Glutamatergic neuron (in vitro differentiated cells): Measurements from ENCODE around the gene ZNRF3. TPM values are rescaled to one million over a fixed set of nuclear protein-coding genes. Genes with fewer than 3 reads are reported as not detected.

Source experiments
- DNase-seq: peaks from one replicate; pipeline ENCODE4 v3.0.0; 2022
- H3K27ac Mint-ChIP-seq: one replicate; pipeline ENCODE4 v1.8.0; 2020; ENCODE audit warnings: mild to moderate bottlenecking, mixed read lengths, inconsistent platforms; ENCODE audit not compliant: unreplicated experiment
- H3K27me3 Mint-ChIP-seq: one replicate; pipeline ENCODE4 v1.8.0; 2020; ENCODE audit warnings: mild to moderate bottlenecking, moderate library complexity, mixed read lengths, inconsistent platforms; ENCODE audit not compliant: unreplicated experiment
- H3K36me3 Mint-ChIP-seq: one replicate; pipeline ENCODE4 v1.8.0; 2020; ENCODE audit warnings: mild to moderate bottlenecking, mixed read lengths, inconsistent platforms; ENCODE audit not compliant: unreplicated experiment
- H3K4me1 Mint-ChIP-seq: one replicate; pipeline ENCODE4 v1.8.0; 2020; ENCODE audit warnings: mild to moderate bottlenecking, low read depth, mixed read lengths, inconsistent platforms; ENCODE audit not compliant: unreplicated experiment
- H3K4me3 Mint-ChIP-seq: one replicate; pipeline ENCODE4 v1.8.0; 2020; ENCODE audit warnings: mild to moderate bottlenecking, mixed read lengths, inconsistent platforms; ENCODE audit not compliant: unreplicated experiment
- H3K9me3 Mint-ChIP-seq: one replicate; pipeline ENCODE4 v1.8.0; 2020; ENCODE audit warnings: mild to moderate bottlenecking, moderate library complexity, mixed read lengths, inconsistent platforms; ENCODE audit not compliant: unreplicated experiment
- CTCF ChIP-seq: fragments of 200-600 bp; sonication (generic); IDR thresholded peaks from one replicate; pipeline ENCODE4 v1.5.0; 2021; ENCODE audit not compliant: partially characterized antibody, unreplicated experiment
- total RNA-seq: library from RNA; stranded (reverse); fragmentation: NEBNext Ultra II Directional; extraction: Animal tissue kit (Norgen Biotek cat#: 25700); gene quantifications from one replicate; pipeline ENCODE4 v1.2.1, GENCODE V29; 2021; ENCODE audit not compliant: unreplicated experiment

Gene ZNRF3
- total RNA-seq, 1 donor from 2014 or later = 8.3 TPM

GRCh38 chr22:29089507-29089906 lies 206.1 kb downstream of the ZNRF3 start:
- Mint-ChIP-seq H3K27me3 (no peaks in the 10 kb centered on the region), H3K36me3 (no peaks in the 10 kb centered on the region), H3K4me1 (peaks cover 19% of the 10 kb centered on the region), H3K9me3 (peaks cover 1% of the 10 kb centered on the region), H3K27ac (no peak overlapping the region), H3K4me3 (no peak overlapping the region)
- no peak for DNase-seq
- no peak for TF ChIP-seq CTCF

- TF ChIP-seq CTCF = no peak
- no peak overlapping the region for H3K27ac Mint-ChIP-seq
- H3K4me1 Mint-ChIP-seq = peaks cover 16% of the 10 kb centered on the region
- H3K36me3 Mint-ChIP-seq = no peaks in the 10 kb centered on the region
- no peak overlapping the region for H3K4me3 Mint-ChIP-seq
- peaks cover 1% of the 10 kb centered on the region for H3K9me3 Mint-ChIP-seq
- no peak for DNase-seq
- no peaks in the 10 kb centered on the region for H3K27me3 Mint-ChIP-seq
Measured at GRCh38 chr22:29090039-29090438, 206.7 kb downstream of the ZNRF3 start.

- peaks cover 20% of the 10 kb centered on the region for H3K4me1 Mint-ChIP-seq
- H3K27ac Mint-ChIP-seq = no peak overlapping the region
- no peaks in the 10 kb centered on the region for H3K36me3 Mint-ChIP-seq
- no peak overlapping the region for H3K4me3 Mint-ChIP-seq
- H3K27me3 Mint-ChIP-seq = no peaks in the 10 kb centered on the region
- no peak for TF ChIP-seq CTCF
- peaks cover 1% of the 10 kb centered on the region for H3K9me3 Mint-ChIP-seq
- DNase-seq = no peak
Measured at GRCh38 chr22:29092243-29092642, 208.9 kb downstream of the ZNRF3 start.

GRCh38 chr22:29093030-29093429 lies 209.7 kb downstream of the ZNRF3 start:
- Mint-ChIP-seq H3K27me3 (no peaks in the 10 kb centered on the region), H3K4me1 (peaks cover 23% of the 10 kb centered on the region), H3K4me3 (no peak overlapping the region), H3K9me3 (peaks cover 1% of the 10 kb centered on the region), H3K27ac (no peak overlapping the region), H3K36me3 (no peaks in the 10 kb centered on the region)
- TF ChIP-seq CTCF = no peak
- no peak for DNase-seq

GRCh38 chr22:29093501-29094300 lies 210.3 kb downstream of the ZNRF3 start:
- H3K4me1 Mint-ChIP-seq = peaks cover 25% of the 10 kb centered on the region
- no peak overlapping the region for H3K27ac Mint-ChIP-seq
- no peak for DNase-seq
- H3K27me3 Mint-ChIP-seq = no peaks in the 10 kb centered on the region
- no peak for TF ChIP-seq CTCF
- H3K9me3 Mint-ChIP-seq = peaks cover 1% of the 10 kb centered on the region
- H3K36me3 Mint-ChIP-seq = no peaks in the 10 kb centered on the region
- H3K4me3 Mint-ChIP-seq = no peak overlapping the region
